Measurements from ENCODE around the gene MARCHF4. TPM values are rescaled to one million over a fixed set of nuclear protein-coding genes. Genes with fewer than 3 reads are reported as not detected.
"Not testable (repeated sequence)": the region's sequence is repeated elsewhere in the genome, so short reads cannot be mapped to it uniquely, and the experiment has no call there.

MARCHF4 gene
- total RNA-seq, 1 experiment from 2014 or later, result 0.33 TPM

DNA sequence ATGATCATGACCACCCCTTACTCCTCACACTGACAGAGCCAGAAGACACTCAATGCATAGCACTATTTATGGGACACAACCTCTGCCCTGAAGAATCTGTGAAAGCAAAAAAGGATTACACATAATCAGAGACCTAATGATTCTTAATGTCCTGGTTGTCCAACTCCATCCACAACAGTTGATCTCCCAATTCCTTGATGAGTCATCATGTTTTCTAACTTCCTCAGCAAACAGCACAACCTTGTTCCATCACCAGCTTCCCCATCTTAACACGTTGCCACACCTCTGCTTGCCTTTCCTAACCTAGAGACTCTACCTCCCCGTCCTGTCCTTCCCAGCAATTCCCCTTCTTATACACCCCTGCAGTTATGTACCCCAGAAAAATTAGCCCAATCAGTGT lies 13.2 kb upstream of the MARCHF4 start:
- BruUV-seq (replicated peaks), result no TSS peak
- Mint-ChIP-seq H3K27me3 (ENCODE audit: insufficient read depth, unreplicated experiment) (peaks cover 11% of the 10 kb centered on the region), H3K27ac (ENCODE audit: low read depth, unreplicated experiment) (no peak overlapping the region), H3K36me3 (ENCODE audit: insufficient read depth, unreplicated experiment) (no peaks in the 10 kb centered on the region), H3K4me1 (ENCODE audit: insufficient read depth, unreplicated experiment) (no peaks in the 10 kb centered on the region), H3K9me3 (ENCODE audit: unreplicated experiment) (no peaks in the 10 kb centered on the region), H3K4me3 (ENCODE audit: unreplicated experiment) (no peak overlapping the region)
- ChIA-PET CTCF (interaction anchor here (1.1 kb wide), 1 partner anchor 17 kb away, joined by 3 read pairs; no protein-coding TSS in a partner anchor), POLR2A (no interaction called here)
- intact Hi-C loops (cut with micrococcal nuclease), result no loop called here
- TF ChIP-seq, protein P1, sequence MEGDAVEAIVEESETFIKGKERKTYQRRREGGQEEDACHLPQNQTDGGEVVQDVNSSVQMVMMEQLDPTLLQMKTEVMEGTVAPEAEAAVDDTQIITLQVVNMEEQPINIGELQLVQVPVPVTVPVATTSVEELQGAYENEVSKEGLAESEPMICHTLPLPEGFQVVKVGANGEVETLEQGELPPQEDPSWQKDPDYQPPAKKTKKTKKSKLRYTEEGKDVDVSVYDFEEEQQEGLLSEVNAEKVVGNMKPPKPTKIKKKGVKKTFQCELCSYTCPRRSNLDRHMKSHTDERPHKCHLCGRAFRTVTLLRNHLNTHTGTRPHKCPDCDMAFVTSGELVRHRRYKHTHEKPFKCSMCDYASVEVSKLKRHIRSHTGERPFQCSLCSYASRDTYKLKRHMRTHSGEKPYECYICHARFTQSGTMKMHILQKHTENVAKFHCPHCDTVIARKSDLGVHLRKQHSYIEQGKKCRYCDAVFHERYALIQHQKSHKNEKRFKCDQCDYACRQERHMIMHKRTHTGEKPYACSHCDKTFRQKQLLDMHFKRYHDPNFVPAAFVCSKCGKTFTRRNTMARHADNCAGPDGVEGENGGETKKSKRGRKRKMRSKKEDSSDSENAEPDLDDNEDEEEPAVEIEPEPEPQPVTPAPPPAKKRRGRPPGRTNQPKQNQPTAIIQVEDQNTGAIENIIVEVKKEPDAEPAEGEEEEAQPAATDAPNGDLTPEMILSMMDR (IDR thresholded peaks at IDR 0.05; ENCODE audit: unreplicated experiment), result no peak
- DNase-seq (ENCODE audit: unreplicated experiment), result no peak

DNA sequence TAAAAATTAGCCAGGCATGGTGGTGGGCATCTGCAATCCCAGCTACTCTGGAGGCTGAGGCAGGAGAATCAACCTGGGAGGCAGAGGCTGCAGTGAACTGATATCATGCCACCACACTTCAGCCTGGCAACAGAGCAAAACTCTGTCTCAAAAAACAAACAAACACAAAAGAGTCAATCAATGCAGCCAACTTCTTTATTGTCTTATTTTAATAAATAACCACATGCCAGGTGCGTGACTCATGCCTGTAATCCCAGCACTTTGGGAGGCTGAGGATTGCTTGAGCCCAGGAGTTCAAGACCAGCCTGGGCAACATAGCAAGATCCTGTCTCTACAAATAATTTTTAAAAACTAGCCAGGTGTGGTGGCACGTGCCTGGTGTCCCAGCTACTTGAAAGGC lies 12.1 kb upstream of the MARCHF4 start:
- H3K4me3 Mint-ChIP-seq (ENCODE audit: unreplicated experiment); intact Hi-C loops (cut with micrococcal nuclease); H3K36me3 Mint-ChIP-seq (ENCODE audit: insufficient read depth, unreplicated experiment); H3K4me1 Mint-ChIP-seq (ENCODE audit: insufficient read depth, unreplicated experiment); POLR2A ChIA-PET; BruUV-seq (replicated peaks); H3K27ac Mint-ChIP-seq (ENCODE audit: low read depth, unreplicated experiment); DNase-seq (ENCODE audit: unreplicated experiment); CTCF ChIA-PET; H3K9me3 Mint-ChIP-seq (ENCODE audit: unreplicated experiment): not testable (repeated sequence)
- peaks cover 16% of the 10 kb centered on the region for H3K27me3 Mint-ChIP-seq (ENCODE audit: insufficient read depth, unreplicated experiment)

DNA sequence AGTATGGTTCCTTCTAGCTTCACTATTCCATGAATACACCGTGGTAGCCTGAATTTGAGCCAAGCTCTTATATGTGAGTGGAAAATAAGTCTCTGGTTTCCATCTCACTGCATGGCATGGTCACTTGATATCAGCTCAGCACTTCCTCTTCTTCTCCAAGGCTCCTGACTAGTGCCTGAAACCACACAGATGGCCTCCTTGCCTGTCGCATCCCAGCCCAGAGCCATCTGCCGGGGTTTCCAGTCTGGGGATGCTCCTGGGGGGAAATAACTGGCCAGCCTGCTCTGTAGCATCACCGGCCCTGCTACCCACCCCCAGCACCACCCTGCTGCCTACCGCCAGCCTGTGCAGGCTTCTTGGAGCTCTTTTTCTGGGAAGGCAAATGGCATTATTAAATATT lies 7.7 kb upstream of the MARCHF4 start:
- POLR2A ChIA-PET, result no interaction called here
- CTCF ChIA-PET, result interaction anchor here (0.6 to 0.7 kb wide), 2 partner anchors 24 to 405 kb away, joined by 3 to 5 read pairs; no protein-coding TSS in a partner anchor

DNA sequence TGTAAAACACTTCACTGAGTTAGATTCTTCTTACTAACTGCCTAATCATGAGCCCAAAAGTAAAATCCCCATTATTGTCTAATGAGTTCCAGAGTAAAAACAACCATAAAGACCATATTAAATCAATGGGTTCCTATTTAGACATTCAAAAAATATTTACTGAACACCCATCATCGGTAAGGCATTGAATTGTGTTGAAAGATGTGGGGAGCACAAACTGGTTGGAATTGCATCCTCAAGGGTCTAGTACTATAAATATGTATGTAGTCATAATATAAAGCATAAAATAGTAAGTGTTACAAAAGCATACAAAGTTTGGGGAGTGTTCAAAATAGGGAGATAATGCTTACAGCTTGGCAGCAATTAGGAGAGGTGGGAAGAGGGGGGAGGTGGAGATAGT lies 3.0 kb upstream of the MARCHF4 start:
- H3K27me3 Mint-ChIP-seq (ENCODE audit: insufficient read depth, unreplicated experiment), result peaks cover 26% of the 10 kb centered on the region
- DNase-seq (ENCODE audit: unreplicated experiment), result no peak
- no peak overlapping the region for H3K4me3 Mint-ChIP-seq (ENCODE audit: unreplicated experiment)
- intact Hi-C loops (cut with micrococcal nuclease), result no loop called here
- no peaks in the 10 kb centered on the region for H3K9me3 Mint-ChIP-seq (ENCODE audit: unreplicated experiment)
- no peaks in the 10 kb centered on the region for H3K36me3 Mint-ChIP-seq (ENCODE audit: insufficient read depth, unreplicated experiment)
- H3K4me1 Mint-ChIP-seq (ENCODE audit: insufficient read depth, unreplicated experiment), result peaks cover 26% of the 10 kb centered on the region
- H3K27ac Mint-ChIP-seq (ENCODE audit: low read depth, unreplicated experiment), result no peak overlapping the region
- POLR2A ChIA-PET, result no interaction called here
- CTCF ChIA-PET, result interaction anchor here (0.8 to 1.1 kb wide), 3 partner anchors 11 to 29 kb away, joined by 3 to 5 read pairs (median 4); no protein-coding TSS in a partner anchor
- TF ChIP-seq, protein P1 (IDR thresholded peaks at IDR 0.05; ENCODE audit: unreplicated experiment), result no peak
- no TSS peak for BruUV-seq (replicated peaks)

More for the DNA sequence above, 7.7 kb upstream of the MARCHF4 start:
- TF ChIP-seq, protein P1 (IDR thresholded peaks at IDR 0.05; ENCODE audit: unreplicated experiment), result no peak
- no peak overlapping the region for H3K4me3 Mint-ChIP-seq (ENCODE audit: unreplicated experiment)
- H3K4me1 Mint-ChIP-seq (ENCODE audit: insufficient read depth, unreplicated experiment), result no peaks in the 10 kb centered on the region
- no TSS peak for BruUV-seq (replicated peaks)
- H3K27me3 Mint-ChIP-seq (ENCODE audit: insufficient read depth, unreplicated experiment), result peaks cover 13% of the 10 kb centered on the region
- DNase-seq (ENCODE audit: unreplicated experiment), result no peak
- no peaks in the 10 kb centered on the region for H3K9me3 Mint-ChIP-seq (ENCODE audit: unreplicated experiment)
- no peak overlapping the region for H3K27ac Mint-ChIP-seq (ENCODE audit: low read depth, unreplicated experiment)
- intact Hi-C loops (cut with micrococcal nuclease), result no loop called here
- no peaks in the 10 kb centered on the region for H3K36me3 Mint-ChIP-seq (ENCODE audit: insufficient read depth, unreplicated experiment)

DNA sequence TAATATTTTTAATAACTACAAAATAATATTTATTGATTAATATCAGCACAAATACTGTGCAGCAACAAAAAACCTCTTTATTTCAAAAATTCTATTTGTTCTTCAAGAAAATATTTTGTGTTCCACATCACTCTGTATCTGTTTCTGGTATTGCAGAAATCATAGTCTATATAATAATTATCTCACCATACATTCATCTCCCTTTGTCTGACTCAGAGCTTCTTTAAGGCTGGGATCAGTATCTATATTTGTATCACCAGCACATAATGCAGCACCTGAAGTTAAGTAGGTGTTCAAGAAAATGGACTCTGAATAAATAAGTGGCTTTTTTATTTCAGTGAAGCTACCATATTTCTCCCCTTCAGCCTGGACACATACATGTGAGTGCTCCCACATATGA lies 1.6 kb upstream of the MARCHF4 start:
- Mint-ChIP-seq H3K9me3 (ENCODE audit: unreplicated experiment) (no peaks in the 10 kb centered on the region), H3K27ac (ENCODE audit: low read depth, unreplicated experiment) (no peak overlapping the region), H3K27me3 (ENCODE audit: insufficient read depth, unreplicated experiment) (peaks cover 29% of the 10 kb centered on the region), H3K36me3 (ENCODE audit: insufficient read depth, unreplicated experiment) (no peaks in the 10 kb centered on the region), H3K4me1 (ENCODE audit: insufficient read depth, unreplicated experiment) (peaks cover 26% of the 10 kb centered on the region), H3K4me3 (ENCODE audit: unreplicated experiment) (no peak overlapping the region)
- ChIA-PET POLR2A (no interaction called here), CTCF (interaction anchor here (0.8 to 2.2 kb wide), 4 partner anchors 30 to 157 kb away, joined by 3 to 12 read pairs (median 5); no protein-coding TSS in a partner anchor)
- intact Hi-C loops (cut with micrococcal nuclease), result loop anchor here (2.0 kb wide), 2 partner anchors 15 to 39 kb away; partner anchors contain the start of gene SMARCAL1
- TF ChIP-seq, protein P1 (IDR thresholded peaks at IDR 0.05; ENCODE audit: unreplicated experiment), result no peak
- no peak for DNase-seq (ENCODE audit: unreplicated experiment)
- no TSS peak for BruUV-seq (replicated peaks)
